NCI-H1417 treated with DMSO at 0.1 percent for 48 hours (cell line): ENCODE measurements around the gene COG3.
A peak's percentile ranks its signal among the peaks of the same experiment; 100 is the strongest.
"Not testable (repeated sequence)": the region's sequence is repeated elsewhere in the genome, so short reads cannot be mapped to it uniquely, and the experiment has no call there.

Experiments
- DNase-seq: peaks from one replicate; lab custom pipeline; 2025; lab: John Stamatoyannopoulos, UW

The COG3 gene

DNA sequence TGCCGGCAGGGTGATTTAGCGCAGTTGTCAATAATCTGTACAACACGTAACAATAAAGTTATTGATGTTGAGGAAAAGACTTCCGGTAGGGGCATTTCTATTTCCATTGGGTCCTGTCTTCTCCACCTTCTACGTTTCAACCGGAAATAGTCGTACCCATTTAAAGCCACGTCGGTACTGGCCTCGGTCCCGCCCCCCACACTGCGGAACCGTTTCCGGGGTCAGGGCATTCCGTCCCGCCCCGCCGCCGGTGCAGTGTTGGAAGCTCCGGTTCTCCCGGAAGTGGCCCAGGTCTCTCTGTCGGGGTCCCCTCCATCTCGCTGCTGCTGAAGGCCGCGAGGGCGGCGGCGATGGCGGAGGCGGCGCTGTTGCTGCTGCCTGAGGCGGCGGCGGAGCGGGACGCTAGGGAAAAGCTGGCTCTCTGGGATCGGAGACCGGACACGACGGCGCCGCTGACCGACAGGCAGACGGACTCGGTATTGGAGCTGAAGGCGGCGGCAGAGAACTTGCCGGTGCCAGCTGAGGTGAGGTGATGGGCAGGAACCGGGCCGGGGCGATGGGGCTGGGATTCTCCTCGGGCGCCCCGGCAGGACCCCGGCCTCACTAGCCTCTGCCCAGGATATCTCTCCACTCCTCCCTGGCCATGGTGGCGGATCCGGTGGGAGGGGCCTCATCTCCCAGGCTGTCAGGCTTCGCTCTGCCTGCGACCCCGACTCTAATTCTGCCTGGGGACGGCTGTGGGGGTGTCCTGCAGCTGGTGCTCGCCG, at the start of gene COG3:
Gene COG3 (plus strand): TSS at position 253 of the 767 bp plus-strand sequence. CDS start 98 bp downstream, at position 351.
- peak; percentile 66 for DNase-seq

DNA sequence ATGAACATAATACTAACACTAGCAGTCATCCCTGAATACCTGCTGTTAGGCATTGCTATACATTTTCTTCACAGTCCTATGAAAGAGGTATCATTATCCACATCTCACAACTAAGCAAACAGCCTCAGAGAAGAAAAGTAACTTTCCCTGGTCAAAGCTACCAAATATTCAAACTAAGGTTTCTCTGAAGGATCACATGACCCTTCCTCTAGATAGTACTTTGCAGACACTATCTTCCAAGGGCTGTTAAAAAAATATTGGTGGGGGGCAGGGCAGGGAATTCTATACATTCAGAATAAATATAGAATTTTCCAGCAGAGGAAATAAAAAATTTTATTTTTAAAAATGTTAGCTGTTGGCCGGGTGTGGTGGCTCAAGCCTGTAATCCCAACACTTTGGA, 49.6 kb upstream of the COG3 start:
- no peak for DNase-seq

- peak; percentile 6 for DNase-seq
Observed at GRCh38 chr13:45416516-45417128, 48.1 kb upstream of the COG3 start.

DNA sequence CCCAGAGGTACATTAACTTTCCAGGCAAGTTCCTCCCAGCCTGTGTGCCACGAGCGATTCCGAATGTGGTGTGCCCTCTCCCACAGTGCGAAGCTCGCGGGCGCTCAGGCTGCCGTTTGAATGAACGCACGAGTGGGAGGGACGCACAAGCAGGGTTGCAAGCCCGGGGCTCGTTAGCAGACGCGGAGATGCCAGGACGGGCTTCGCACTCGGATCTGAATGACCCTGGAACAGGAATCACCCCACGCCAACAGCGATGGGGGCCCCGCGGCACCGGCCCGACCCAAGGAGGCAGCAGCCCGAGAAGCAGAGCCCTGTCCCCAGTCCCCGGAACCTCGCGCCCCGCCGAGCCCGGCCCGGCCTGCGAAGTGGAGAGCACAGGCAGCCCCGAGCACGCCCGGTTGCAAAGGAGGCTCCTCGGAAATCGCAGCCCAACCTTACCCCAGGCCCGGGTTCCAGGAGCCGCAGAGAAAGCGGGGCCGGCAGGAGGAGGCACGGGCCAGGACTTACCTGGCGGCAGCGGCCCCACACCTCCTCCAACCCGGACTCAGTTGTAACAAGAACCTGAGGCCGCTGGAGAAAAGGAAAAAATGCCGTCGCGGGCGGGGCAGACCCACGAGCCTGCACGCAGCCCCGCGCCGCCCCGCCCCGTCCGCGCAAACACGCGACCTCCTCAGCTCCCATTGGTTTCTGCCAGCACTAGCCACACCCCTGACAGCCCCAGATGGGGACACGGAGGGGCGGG, 46.8 kb upstream of the COG3 start, which contains the start of gene SLC25A30:
Gene SLC25A30 (minus strand): TSS at position 584 of the 745 bp plus-strand sequence. CDS start 6,948 bp downstream, outside the sequence.
- peak; percentile 13 for DNase-seq

DNA sequence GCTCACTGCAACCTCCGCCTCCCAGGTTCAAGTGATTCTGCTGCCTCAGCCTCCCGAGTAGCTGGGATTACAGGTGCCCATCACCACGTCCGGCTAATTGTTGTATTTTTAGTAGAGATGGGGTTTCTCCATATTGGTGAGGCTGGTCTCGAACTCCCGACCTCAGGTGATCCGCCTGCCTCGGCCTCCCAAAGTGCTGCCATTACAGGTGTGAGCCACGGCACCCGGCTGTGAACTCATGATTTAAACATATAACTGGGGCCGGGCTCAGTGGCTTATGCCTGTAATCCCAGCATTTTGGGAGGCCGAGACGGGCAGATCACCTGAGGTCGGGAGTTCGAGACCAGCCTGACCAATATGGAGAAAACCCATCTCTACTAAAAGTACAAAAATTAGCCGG, 45.4 kb upstream of the COG3 start:
- DNase-seq, result not testable (repeated sequence)

DNA sequence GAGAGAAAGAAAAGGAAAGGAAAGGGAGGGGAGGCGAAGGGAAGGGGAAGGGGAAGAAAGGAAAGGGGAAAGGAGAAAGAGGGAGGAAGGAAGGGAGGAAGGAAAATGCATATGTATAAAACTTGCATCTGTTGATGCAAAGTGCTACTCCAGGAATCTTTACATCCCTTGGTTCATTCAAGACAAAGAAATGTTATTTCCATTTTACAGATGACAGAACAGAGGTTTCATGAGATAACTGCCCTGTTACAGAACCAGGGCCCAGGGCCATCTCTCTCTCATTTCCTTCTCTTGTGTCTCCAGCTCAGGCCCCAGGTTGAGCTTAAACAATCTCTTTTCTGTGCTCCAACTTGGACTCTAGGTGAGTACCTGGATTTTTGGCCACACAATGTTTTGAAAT, 44.8 kb upstream of the COG3 start:
- DNase-seq, result no peak

DNA sequence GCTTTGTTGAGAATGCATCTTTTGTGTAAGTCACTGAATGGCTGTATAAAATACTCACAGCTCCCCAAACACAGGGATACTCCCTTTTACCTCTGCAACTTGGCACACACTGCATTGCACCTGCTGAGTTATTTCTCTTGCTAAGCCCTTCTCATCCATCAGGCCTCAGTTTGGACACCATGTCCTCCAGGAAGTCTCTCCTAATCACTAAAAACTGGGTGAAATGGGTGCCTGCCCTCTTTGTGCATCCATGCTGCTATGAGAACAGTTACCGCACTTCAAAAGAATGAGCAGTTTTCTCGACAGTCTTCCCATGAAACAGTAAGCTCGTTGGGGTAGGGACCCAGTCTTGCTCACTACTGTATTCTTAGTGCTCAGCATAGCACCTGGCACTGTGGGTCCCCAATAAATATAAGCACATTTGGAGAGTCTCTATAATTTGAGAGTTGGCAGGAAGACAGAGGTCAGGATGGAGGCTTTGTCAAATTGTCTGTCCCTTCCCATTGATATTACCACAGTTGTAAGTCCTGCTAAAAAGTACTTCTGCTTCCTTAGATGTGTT, 41.9 kb upstream of the COG3 start:
- DNase-seq, result no peak

- not testable (repeated sequence) for DNase-seq
Observed at GRCh38 chr13:45426056-45426841, 38.5 kb upstream of the COG3 start.

DNA sequence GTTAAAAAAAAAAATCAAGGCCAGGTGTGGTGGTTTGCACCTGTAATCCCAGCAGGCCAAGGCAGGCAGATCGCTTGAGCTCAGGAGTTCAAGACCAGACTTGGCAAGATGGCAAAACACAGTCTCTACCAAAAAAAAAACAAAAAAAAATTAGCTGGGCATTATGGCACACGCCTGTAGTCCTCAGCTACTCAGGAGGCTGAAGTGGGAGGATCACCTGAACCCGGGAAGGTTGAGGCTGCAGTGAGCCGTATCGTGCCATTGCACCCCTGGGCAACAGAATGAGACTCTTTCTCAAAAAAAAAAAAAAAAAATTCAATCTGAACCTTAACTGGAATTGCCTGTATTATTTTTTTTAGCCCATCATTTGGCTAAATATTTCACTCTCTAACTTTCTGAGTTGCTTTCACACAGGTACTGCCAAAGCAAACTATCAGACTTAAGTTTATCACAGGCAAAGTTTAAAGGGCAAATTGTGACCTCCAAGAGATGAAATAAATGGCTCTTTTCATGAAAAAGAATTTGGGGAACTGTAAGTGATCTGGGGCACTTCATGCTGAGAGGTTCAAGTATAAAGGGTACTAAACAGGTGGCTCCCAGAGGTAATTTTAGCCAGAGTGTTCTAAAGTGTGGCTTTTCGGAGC, 31.9 kb upstream of the COG3 start:
- DNase-seq, result no peak

GRCh38 chr13:45433381-45433790, 31.4 kb upstream of the COG3 start:
- no peak for DNase-seq

- no peak for DNase-seq
Observed at GRCh38 chr13:45434556-45435371, 30.0 kb upstream of the COG3 start.

- DNase-seq, result no peak
Observed at GRCh38 chr13:45436332-45436731, 28.4 kb upstream of the COG3 start.

DNA sequence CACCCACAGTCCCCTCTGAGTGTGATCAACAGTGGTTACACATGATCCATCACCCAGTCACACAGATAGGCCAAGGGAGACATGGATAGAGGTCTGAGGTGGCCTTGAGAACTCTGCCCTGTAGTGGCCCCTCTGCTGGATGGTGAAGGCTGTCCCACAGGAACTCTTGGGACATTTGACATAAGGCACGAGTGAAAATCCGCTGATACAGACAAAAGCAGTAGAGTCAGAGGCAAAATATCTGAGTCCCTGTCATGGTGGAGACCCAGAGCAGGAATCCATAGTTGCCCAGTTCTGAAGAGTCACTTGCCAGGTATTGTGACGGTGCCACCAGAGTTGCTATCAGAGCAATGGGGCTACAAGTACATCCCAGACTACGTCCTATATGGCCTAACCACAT, 27.8 kb upstream of the COG3 start:
- no peak for DNase-seq

- DNase-seq, result no peak
Observed at GRCh38 chr13:45437947-45438346, 26.8 kb upstream of the COG3 start.

GRCh38 chr13:45439008-45439407, 25.7 kb upstream of the COG3 start:
- no peak for DNase-seq

DNA sequence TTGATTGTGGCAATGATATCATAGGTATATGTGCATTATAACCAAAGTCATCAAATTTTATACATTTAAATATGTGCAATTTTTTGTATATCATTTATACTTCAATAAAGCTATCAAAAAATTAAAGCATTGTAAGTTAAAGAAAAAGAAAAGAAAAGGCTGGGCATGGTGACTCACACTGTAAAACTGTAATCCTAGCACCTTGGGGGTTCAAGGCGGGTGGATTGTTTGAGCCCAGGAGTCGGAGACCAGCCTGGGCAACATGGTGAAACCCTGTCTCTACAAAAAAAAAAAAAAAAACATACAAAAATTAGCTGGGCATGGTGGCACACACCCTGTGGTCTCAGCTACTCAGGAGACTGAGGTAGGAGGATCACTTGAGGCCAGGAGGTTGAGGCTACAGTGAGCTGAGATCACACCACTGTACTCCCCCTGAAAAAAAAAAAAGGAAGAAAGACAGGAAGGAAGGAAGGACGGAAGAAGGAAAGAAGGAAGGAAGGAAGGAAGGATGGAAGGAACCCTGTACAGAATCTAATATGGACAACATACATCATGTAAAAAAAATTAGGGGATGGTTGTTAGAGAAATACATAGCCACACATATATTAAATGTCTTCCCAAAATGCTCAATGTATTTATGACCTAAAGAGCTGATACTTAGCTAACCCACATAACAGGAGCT, 24.8 kb upstream of the COG3 start:
- no peak for DNase-seq

DNA sequence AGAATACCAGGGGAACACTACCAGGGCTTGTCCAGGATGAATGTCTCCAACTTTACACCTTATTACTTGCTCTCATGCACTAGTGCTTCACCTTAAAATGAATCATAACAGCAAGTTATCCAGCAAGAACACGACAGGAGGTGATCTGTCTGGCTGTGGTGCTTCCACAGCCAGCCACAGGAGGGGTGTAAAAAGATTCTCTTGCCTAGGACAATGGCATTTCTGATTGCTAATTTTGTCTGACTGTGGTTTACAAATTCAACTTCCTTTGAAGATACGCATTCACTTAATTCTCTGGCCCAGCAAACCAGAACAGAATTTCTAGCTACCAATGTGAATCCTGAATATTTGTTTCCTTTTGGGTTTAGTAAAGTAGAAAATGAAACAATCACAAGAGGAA, 23.1 kb upstream of the COG3 start:
- DNase-seq, result no peak

DNA sequence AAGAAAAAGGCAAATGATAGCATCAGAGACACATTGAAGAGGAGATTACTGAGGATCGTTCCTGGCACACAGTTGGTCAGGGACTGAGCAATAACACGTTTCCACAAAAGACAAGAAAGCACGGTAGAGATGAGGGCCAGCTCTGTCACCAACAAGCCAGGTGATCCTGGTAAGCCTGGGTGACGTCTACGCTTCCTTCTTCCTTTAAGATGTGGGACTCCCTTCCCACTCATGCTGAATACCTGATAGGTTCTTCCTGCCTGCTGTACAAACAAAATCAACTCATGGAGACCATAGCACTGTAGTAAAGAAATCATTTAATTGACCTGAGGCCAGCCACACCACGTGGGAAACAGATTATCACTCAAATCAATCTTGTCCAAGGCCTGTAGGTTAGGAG, 19.7 kb upstream of the COG3 start:
- DNase-seq, result no peak

DNA sequence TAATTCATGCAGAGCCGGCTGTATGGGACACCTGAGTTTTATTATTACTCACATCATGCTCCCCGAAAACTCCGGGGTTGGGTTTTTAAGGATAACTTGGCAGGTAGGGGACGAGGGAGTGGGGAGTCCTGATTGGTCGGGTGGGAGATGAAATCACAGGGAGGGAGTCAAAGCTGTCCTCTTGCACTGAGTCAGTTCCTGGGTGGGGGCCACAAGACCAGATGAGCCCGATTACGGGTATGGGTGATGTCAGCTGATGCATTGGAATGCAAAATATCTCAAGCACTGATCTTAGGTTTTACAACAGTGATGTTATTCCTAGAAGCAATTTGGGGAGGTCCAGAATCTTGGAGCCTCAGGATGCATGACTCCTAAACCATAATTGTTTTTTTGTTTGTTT, 18.6 kb upstream of the COG3 start:
- no peak for DNase-seq
